IPS-18a (cell line): ENCODE results near the gene SMAD3.
A peak's percentile ranks its signal among the peaks of the same experiment; 100 is the strongest.
"Not testable (repeated sequence)": the region's sequence is repeated elsewhere in the genome, so short reads cannot be mapped to it uniquely, and the experiment has no call there.

Experiments used
- H3K27ac ChIP-seq: one replicate; pipeline ENCODE4 v1.5.1; 2013; ENCODE audit warnings: low read length
- H3K27me3 ChIP-seq: one replicate; pipeline ENCODE4 v1.6.1; 2013; ENCODE audit warnings: mild to moderate bottlenecking, low read length; ENCODE audit not compliant: control insufficient read depth, insufficient read depth
- H3K36me3 ChIP-seq: one replicate; pipeline ENCODE4 v1.6.1; 2013; ENCODE audit warnings: low read depth, low read length; ENCODE audit not compliant: control insufficient read depth
- H3K4me1 ChIP-seq: one replicate; pipeline ENCODE4 v1.6.1; 2013; ENCODE audit warnings: low read depth, low read length; ENCODE audit not compliant: control insufficient read depth
- H3K4me3 ChIP-seq: one replicate; pipeline ENCODE4 v1.5.1; 2013; ENCODE audit warnings: low read length
- H3K9ac ChIP-seq: one replicate; pipeline ENCODE4 v1.6.1; 2013; ENCODE audit warnings: mild to moderate bottlenecking, low read length, moderate library complexity
- H3K9me3 ChIP-seq: one replicate; pipeline ENCODE4 v1.6.1; 2013; ENCODE audit warnings: low read depth, low read length; ENCODE audit not compliant: control insufficient read depth

The SMAD3 gene

GRCh38 chr15:67024998-67025368 lies 40.4 kb upstream of the SMAD3 start:
- H3K27ac ChIP-seq: no peak overlapping the region

DNA sequence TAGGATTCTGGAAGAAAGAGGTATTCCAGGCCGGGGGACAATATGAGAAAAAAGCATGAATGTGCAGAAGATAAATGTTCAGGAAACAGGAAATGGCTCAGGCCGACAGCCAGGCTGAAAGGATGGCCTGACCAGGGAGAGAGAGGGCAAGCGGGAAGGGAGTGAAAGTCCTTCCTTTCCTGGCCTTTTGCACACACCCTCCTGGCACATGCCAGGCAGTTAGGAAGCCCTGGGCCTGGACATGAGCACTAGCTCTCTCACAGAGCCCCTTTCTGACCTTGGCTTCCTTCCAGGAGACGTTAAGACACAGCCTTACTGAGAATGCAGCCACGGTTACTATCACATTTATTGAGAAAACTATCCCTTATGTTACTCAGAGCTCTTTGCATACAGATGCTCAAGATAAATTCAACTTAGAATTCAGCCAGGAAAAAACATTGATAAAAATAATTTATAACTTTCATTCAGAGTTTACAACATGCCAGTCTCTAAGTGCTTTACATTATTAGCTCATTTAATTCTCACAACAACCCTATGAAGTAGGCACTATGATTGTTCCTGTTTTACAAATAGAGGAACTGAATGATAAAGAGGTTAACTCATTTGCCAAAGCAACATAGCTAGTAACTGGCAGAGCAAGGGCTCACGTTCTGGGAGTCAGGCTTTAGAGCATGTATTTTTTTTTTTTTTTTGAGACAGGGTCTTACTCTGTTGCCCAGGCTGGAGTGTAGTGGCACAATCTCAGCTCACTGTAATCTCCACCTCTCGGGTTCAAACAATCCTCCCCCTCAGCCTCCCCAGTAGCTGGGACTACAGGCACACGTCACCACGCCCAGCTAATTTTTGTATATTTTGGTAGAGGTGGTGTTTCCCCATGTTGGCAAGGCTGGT lies 39.4 kb upstream of the SMAD3 start:
- no peaks in the 10 kb centered on the region for H3K36me3 ChIP-seq
- H3K9me3 ChIP-seq: no peaks in the 10 kb centered on the region
- no peak overlapping the region for H3K9ac ChIP-seq
- H3K4me3 ChIP-seq: no peak overlapping the region
- H3K27ac ChIP-seq: no peak overlapping the region
- no peaks in the 10 kb centered on the region for H3K27me3 ChIP-seq
- H3K4me1 ChIP-seq: peaks cover 28% of the 10 kb centered on the region

More at GRCh38 chr15:67024998-67025368, 40.4 kb upstream of the SMAD3 start:
- no peak overlapping the region for H3K4me3 ChIP-seq
- H3K9me3 ChIP-seq: no peaks in the 10 kb centered on the region
- no peaks in the 10 kb centered on the region for H3K27me3 ChIP-seq
- H3K9ac ChIP-seq: no peak overlapping the region
- H3K4me1 ChIP-seq: peaks cover 20% of the 10 kb centered on the region
- no peaks in the 10 kb centered on the region for H3K36me3 ChIP-seq

DNA sequence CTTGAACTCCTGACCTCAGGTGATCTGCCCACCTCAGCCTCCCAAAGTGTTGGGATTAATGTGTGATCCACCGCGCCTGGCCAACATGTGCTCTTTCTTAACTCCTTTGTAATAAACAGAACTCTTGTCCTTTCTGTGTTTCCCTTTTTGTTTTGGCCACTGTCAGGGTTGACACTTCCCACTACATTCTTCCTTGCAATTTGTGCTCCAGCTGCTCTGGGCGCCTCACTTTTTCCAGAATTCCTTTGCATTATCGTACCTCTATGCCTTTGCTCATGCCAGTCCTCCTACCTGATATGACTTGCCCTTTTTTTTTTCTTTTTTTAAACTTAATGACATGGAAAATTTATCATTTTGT lies 38.8 kb upstream of the SMAD3 start:
- Histone ChIP-seq H3K27me3 (peaks cover 4% of the 10 kb centered on the region), H3K4me1 (peaks cover 35% of the 10 kb centered on the region), H3K4me3 (no peak overlapping the region), H3K27ac (no peak overlapping the region), H3K9ac (no peak overlapping the region), H3K9me3 (no peaks in the 10 kb centered on the region), H3K36me3 (no peaks in the 10 kb centered on the region)

- not testable (repeated sequence) for H3K9ac ChIP-seq, H3K9me3 ChIP-seq, H3K4me3 ChIP-seq, H3K36me3 ChIP-seq, H3K27ac ChIP-seq
- Histone ChIP-seq H3K27me3 (peaks cover 20% of the 10 kb centered on the region), H3K4me1 (peaks cover 46% of the 10 kb centered on the region)
Observed at GRCh38 chr15:67028440-67028839, 37.0 kb upstream of the SMAD3 start.

- peak overlapping the region; percentile 45 for H3K27ac ChIP-seq
- H3K4me3 ChIP-seq: peak overlapping the region; percentile 22
- no peak overlapping the region for H3K9ac ChIP-seq
Observed at GRCh38 chr15:67030036-67030762, 35.2 kb upstream of the SMAD3 start.

DNA sequence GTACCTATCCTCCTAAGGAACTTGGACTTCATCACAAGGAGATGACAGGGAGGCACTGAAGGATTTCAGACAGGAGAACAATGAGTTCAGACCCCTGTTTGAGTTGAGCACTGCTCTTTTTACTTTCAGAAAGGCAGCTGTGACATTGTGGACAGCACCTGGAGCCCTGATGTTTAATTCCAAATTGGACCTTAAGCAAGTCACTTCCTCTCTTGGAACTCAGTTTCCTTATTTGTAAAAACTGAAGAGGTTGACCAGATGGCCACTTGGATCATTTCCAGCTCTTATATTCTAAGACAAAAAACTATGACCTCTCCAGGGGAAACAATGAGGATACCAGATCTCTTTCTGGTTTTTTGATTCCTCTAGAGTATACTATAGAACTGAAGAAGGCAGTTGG lies 34.1 kb upstream of the SMAD3 start:
- Histone ChIP-seq H3K36me3 (no peaks in the 10 kb centered on the region), H3K9me3 (no peaks in the 10 kb centered on the region), H3K27me3 (peaks cover 38% of the 10 kb centered on the region), H3K27ac (no peak overlapping the region), H3K4me1 (peaks cover 50% of the 10 kb centered on the region), H3K9ac (no peak overlapping the region), H3K4me3 (no peak overlapping the region)

More at GRCh38 chr15:67030036-67030762, 35.2 kb upstream of the SMAD3 start:
- Histone ChIP-seq H3K4me1 (peaks cover 45% of the 10 kb centered on the region), H3K9me3 (no peaks in the 10 kb centered on the region), H3K27me3 (peaks cover 38% of the 10 kb centered on the region), H3K36me3 (no peaks in the 10 kb centered on the region)

- no peak overlapping the region for H3K9ac ChIP-seq
- no peaks in the 10 kb centered on the region for H3K9me3 ChIP-seq
- no peak overlapping the region for H3K27ac ChIP-seq
- H3K4me1 ChIP-seq: peaks cover 54% of the 10 kb centered on the region
- H3K36me3 ChIP-seq: no peaks in the 10 kb centered on the region
- peaks cover 38% of the 10 kb centered on the region for H3K27me3 ChIP-seq
- H3K4me3 ChIP-seq: no peak overlapping the region
Observed at GRCh38 chr15:67032608-67033007, 32.8 kb upstream of the SMAD3 start.

DNA sequence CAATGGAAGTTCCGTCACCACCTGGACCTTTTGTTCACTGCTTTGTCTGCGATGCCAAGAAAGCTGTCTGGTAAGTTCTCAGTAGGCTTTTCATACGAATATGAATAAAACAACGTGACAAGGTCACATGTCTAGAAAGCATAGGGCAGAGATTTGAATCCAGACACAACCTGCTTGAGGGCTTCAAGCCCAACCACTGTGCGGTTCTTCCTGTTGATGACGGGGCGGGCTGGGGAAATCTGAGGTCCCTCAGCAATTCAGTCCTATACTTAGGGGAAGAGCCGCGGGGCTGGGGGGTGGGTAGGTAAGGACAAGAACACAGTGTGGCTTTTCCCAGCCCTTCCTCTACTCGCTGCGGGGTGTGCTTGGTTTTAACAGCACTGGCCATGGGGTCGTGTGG lies 32.4 kb upstream of the SMAD3 start:
- H3K9ac ChIP-seq: no peak overlapping the region
- peaks cover 57% of the 10 kb centered on the region for H3K4me1 ChIP-seq
- peaks cover 38% of the 10 kb centered on the region for H3K27me3 ChIP-seq
- H3K4me3 ChIP-seq: peak overlapping the region; percentile 46
- no peaks in the 10 kb centered on the region for H3K36me3 ChIP-seq
- no peaks in the 10 kb centered on the region for H3K9me3 ChIP-seq
- H3K27ac ChIP-seq: no peak overlapping the region

GRCh38 chr15:67033571-67034044 lies 31.8 kb upstream of the SMAD3 start:
- peaks cover 38% of the 10 kb centered on the region for H3K27me3 ChIP-seq
- H3K9ac ChIP-seq: no peak overlapping the region
- H3K4me1 ChIP-seq: peaks cover 63% of the 10 kb centered on the region
- peak overlapping the region; percentile 46 for H3K4me3 ChIP-seq
- no peaks in the 10 kb centered on the region for H3K36me3 ChIP-seq
- H3K27ac ChIP-seq: no peak overlapping the region
- H3K9me3 ChIP-seq: no peaks in the 10 kb centered on the region

- no peaks in the 10 kb centered on the region for H3K9me3 ChIP-seq
- no peaks in the 10 kb centered on the region for H3K36me3 ChIP-seq
- H3K9ac ChIP-seq: no peak overlapping the region
- H3K27ac ChIP-seq: no peak overlapping the region
- no peak overlapping the region for H3K4me3 ChIP-seq
- H3K27me3 ChIP-seq: peaks cover 38% of the 10 kb centered on the region
- H3K4me1 ChIP-seq: peaks cover 65% of the 10 kb centered on the region
Observed at GRCh38 chr15:67035886-67036285, 29.5 kb upstream of the SMAD3 start.

DNA sequence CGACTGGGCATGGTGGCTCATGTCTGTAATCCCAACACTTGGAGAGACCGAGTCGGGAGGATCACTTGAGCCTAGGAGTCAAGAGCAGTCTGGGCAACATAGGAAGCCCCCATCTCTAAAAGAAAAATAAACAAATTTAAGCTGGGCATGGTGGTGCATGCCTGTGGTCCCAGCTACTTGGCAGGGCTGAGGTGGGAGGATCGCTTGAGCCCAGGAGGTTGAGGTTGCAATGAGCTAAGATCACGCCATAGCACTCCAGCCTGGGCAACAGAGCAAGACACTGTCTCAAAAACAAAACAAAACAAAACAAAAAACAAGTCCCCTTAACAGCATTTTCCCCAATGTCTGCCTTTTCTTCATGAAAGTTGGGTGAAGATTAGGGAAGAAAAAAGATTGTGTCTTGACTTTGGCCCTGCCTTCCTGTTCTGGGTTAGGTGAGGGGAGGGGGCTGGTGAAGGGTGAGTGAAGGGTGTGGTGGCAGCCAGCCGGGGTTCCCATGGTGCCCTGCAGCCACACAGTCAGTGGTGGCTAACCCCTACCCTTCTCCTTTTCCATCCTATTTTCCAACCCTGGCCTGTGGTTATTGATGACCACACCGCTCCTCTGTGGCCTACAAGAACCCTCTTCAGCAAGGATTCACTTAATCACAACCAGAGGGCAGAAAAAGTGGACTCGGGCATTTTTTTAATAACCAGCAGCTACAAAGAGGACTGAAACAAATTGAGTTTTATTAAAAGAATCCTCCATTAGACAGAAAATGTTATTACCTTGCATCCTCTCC lies 28.4 kb upstream of the SMAD3 start:
- H3K9me3 ChIP-seq: no peaks in the 10 kb centered on the region
- H3K36me3 ChIP-seq: no peaks in the 10 kb centered on the region
- no peak overlapping the region for H3K27ac ChIP-seq
- H3K9ac ChIP-seq: no peak overlapping the region
- peaks cover 54% of the 10 kb centered on the region for H3K4me1 ChIP-seq
- no peak overlapping the region for H3K4me3 ChIP-seq
- H3K27me3 ChIP-seq: peaks cover 29% of the 10 kb centered on the region
